ENCODE data around the gene PDGFRA.
A peak's percentile ranks its signal among the peaks of the same experiment; 100 is the strongest.

The PDGFRA gene

GRCh38 chr4:54255881-54256280 is 26.8 kb downstream of the PDGFRA start:
- Histone ChIP-seq H3K9me3 (ENCODE audit: severe bottlenecking) (no peaks in the 10 kb centered on the region), H3K36me3 (ENCODE audit: low read depth) (no peaks in the 10 kb centered on the region), H3K4me3 (ENCODE audit: severe bottlenecking) (no peak overlapping the region), H3K27ac (ENCODE audit: poor library complexity, severe bottlenecking) (no peak overlapping the region), H3K27me3 (ENCODE audit: insufficient read depth, poor library complexity, severe bottlenecking) (no peaks in the 10 kb centered on the region), H3K4me1 (ENCODE audit: insufficient read depth, poor library complexity, severe bottlenecking) (no peaks in the 10 kb centered on the region)
- TF ChIP-seq CTCF (IDR thresholded peaks at IDR 0.05; ENCODE audit: poor library complexity, severe bottlenecking), result no peak
- DNase-seq (ENCODE audit: low spot score) (no peak), ATAC-seq (ENCODE audit: low read depth) (peak; percentile 38; the same call in 2 of the 3 replicates)

GRCh38 chr4:54256491-54257486 is 27.7 kb downstream of the PDGFRA start:
- DNase-seq (ENCODE audit: low spot score) (no peak), ATAC-seq (ENCODE audit: low read depth) (no peak)
- Histone ChIP-seq H3K36me3 (ENCODE audit: low read depth) (no peaks in the 10 kb centered on the region), H3K27ac (ENCODE audit: poor library complexity, severe bottlenecking) (no peak overlapping the region), H3K4me1 (ENCODE audit: insufficient read depth, poor library complexity, severe bottlenecking) (no peaks in the 10 kb centered on the region), H3K27me3 (ENCODE audit: insufficient read depth, poor library complexity, severe bottlenecking) (no peaks in the 10 kb centered on the region), H3K4me3 (ENCODE audit: severe bottlenecking) (no peak overlapping the region), H3K9me3 (ENCODE audit: severe bottlenecking) (no peaks in the 10 kb centered on the region)
- TF ChIP-seq CTCF (IDR thresholded peaks at IDR 0.05; ENCODE audit: poor library complexity, severe bottlenecking), result no peak

GRCh38 chr4:54265366-54265765 is 36.3 kb downstream of the PDGFRA start:
- Histone ChIP-seq H3K4me1 (ENCODE audit: insufficient read depth, poor library complexity, severe bottlenecking) (no peaks in the 10 kb centered on the region), H3K4me3 (ENCODE audit: severe bottlenecking) (no peak overlapping the region), H3K27me3 (ENCODE audit: insufficient read depth, poor library complexity, severe bottlenecking) (no peaks in the 10 kb centered on the region), H3K36me3 (ENCODE audit: low read depth) (no peaks in the 10 kb centered on the region), H3K9me3 (ENCODE audit: severe bottlenecking) (no peaks in the 10 kb centered on the region), H3K27ac (ENCODE audit: poor library complexity, severe bottlenecking) (no peak overlapping the region)
- TF ChIP-seq CTCF (IDR thresholded peaks at IDR 0.05; ENCODE audit: poor library complexity, severe bottlenecking), result no peak
- DNase-seq (ENCODE audit: low spot score), result no peak
- ATAC-seq (ENCODE audit: low read depth), result no peak

GRCh38 chr4:54268151-54268550 is 39.1 kb downstream of the PDGFRA start:
- H3K27ac ChIP-seq (ENCODE audit: poor library complexity, severe bottlenecking), result no peak overlapping the region
- no peaks in the 10 kb centered on the region for H3K36me3 ChIP-seq (ENCODE audit: low read depth)
- H3K9me3 ChIP-seq (ENCODE audit: severe bottlenecking), result no peaks in the 10 kb centered on the region
- no peaks in the 10 kb centered on the region for H3K4me1 ChIP-seq (ENCODE audit: insufficient read depth, poor library complexity, severe bottlenecking)
- no peak for DNase-seq (ENCODE audit: low spot score)
- no peaks in the 10 kb centered on the region for H3K27me3 ChIP-seq (ENCODE audit: insufficient read depth, poor library complexity, severe bottlenecking)
- H3K4me3 ChIP-seq (ENCODE audit: severe bottlenecking), result no peak overlapping the region
- no peak for TF ChIP-seq CTCF (IDR thresholded peaks at IDR 0.05; ENCODE audit: poor library complexity, severe bottlenecking)
- no peak for ATAC-seq (ENCODE audit: low read depth)

- DNase-seq (ENCODE audit: low spot score), result no peak
Observed at GRCh38 chr4:54271464-54271863, 42.4 kb downstream of the PDGFRA start.

More at GRCh38 chr4:54271464-54271863, 42.4 kb downstream of the PDGFRA start:
- Histone ChIP-seq H3K27me3 (ENCODE audit: insufficient read depth, poor library complexity, severe bottlenecking) (no peaks in the 10 kb centered on the region), H3K4me3 (ENCODE audit: severe bottlenecking) (no peak overlapping the region), H3K4me1 (ENCODE audit: insufficient read depth, poor library complexity, severe bottlenecking) (no peaks in the 10 kb centered on the region), H3K36me3 (ENCODE audit: low read depth) (no peaks in the 10 kb centered on the region), H3K27ac (ENCODE audit: poor library complexity, severe bottlenecking) (no peak overlapping the region), H3K9me3 (ENCODE audit: severe bottlenecking) (no peaks in the 10 kb centered on the region)
- ATAC-seq (ENCODE audit: low read depth), result no peak
- no peak for TF ChIP-seq CTCF (IDR thresholded peaks at IDR 0.05; ENCODE audit: poor library complexity, severe bottlenecking)

All from RWPE2 (cell line).